HG02678 (cell line): ENCODE data around the gene JTB.
A peak's percentile ranks its signal among the peaks of the same experiment; 100 is the strongest.
"Not testable (repeated sequence)": the region's sequence is repeated elsewhere in the genome, so short reads cannot be mapped to it uniquely, and the experiment has no call there.

ENCODE experiments used
- ATAC-seq: cut with Tn5 transposase; IDR thresholded peaks from one replicate; pipeline ENCODE4 v1.9.1; 2021; ENCODE audit warnings: mild to moderate bottlenecking, moderate library complexity; ENCODE audit not compliant: unreplicated experiment

JTB gene

DNA sequence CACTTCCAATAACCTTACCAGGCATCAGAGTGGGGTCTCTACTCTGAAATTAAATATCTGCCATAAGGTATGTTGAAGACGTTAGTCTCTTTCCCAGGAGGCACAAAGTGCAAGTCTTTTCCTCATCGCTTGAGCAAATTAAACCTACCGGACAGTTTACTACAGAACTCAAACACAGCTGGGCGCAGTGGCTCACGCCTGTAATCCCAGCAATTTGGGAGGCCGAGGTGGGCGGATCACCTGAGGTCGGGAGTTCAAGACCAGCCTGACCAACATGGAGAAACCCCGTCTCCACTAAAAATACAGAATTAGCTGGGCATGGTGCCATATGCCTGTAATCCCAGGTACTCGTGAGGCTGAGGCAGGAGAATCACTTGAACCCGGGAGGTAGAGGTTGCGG is 1.6 kb upstream of the JTB start:
- not testable (repeated sequence) for ATAC-seq

DNA sequence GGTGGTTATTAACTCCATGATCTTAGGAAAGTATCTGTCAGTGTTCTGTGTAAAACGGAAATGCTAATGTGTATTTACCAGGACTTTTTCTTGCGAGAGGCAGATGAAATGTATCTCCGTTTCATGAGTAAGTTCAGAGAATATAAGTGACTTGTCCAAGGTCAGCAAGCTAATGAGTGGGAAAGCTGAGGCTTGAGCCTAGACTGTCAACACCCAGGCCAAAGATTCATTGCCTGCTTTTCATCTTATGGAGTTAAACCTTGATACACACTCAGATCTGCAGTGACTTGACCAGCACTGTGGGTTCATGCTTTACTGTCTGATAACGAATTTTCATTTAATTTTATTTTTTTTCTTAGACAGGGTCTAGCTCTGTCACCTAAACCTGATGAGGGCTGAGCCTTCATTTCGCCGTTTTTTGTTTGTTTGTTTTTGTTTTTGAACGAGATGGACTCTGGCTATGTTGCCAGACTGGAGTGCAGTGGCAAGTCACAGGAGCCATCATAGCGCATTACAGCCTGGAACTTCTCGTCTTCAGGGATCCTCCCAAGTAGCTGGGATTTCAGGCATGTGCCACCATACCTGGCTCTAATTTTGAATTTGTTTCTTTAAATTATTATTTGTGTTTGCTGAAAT is 918 bp upstream of the JTB start:
- ATAC-seq, result no peak

DNA sequence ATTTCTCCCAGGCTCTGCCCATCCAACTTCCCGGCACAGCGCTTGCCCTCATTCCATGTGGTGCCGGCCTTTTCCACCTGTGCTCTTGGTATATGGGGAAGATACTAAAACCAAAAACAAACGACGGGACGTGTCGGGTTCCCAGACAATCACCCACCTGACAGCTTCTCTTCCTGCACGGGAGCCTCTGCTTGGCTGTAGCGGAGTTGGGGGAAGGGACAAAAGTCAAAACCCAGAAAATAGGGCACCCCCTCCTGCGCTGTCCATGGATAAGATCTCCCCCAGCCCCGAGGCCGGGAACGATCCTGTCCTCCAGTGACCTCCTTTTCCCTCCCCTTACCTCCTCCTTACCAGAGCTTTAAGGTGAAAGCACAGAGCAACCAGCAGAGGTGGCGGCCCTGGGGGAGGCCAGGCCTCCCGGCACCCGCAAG is 640 bp downstream of the JTB start:
- ATAC-seq, result no peak

DNA sequence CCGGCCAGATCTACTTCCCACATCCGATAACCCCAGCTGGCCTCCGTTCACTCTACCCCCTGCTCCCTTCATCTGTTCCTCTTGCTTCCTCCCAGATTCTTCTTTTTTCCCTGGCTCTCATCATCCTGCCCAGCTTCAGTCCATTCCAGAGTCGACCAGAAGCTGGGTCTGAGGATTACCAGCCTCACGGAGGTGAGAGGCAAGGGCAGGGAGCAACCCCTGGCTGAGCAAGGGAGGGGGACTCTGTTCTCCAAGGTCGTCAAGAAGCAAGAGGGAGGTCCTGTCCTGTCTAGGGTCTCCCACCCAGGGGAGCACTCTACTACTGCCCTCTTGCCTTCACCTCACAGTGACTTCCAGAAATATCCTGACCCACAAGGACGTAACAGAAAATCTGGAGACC is 3.9 kb downstream of the JTB start:
- no peak for ATAC-seq

DNA sequence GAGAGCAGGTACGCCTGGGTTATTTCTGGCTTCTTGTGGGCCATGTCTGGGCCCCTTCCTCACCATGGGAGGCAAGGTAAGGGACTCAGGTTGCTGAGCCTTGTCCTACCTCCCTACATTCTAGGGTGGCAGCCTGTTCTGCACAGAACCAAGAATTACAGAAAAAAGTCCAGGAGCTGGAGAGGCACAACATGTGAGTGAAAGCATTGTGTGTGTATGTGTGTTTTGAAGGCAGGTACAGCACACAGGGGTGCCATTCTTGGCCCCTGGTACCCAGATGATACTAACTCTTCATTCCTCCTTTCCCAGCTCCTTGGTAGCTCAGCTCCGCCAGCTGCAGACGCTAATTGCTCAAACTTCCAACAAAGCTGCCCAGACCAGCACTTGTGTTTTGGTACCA is 4.4 kb downstream of the JTB start:
- no peak for ATAC-seq

DNA sequence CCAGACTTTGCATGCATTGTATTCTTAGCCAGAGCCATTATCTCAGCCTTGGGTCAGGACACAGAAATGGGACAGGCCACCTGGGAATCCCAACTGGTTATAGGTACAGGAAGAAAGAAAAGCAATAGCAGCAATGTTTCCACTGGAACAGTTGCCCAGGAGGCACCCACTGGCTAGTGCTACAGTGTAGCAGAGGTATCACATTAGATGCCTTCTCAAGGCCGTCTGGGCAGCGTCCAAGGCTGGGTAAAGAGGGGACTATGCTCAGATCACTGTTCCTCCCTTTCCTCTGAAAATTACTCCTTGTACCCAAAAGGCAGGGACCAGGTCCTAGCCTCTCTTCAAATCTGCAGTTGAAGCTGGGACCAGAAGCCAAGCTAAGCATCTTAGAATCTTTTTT is 7.1 kb downstream of the JTB start:
- ATAC-seq, result no peak

DNA sequence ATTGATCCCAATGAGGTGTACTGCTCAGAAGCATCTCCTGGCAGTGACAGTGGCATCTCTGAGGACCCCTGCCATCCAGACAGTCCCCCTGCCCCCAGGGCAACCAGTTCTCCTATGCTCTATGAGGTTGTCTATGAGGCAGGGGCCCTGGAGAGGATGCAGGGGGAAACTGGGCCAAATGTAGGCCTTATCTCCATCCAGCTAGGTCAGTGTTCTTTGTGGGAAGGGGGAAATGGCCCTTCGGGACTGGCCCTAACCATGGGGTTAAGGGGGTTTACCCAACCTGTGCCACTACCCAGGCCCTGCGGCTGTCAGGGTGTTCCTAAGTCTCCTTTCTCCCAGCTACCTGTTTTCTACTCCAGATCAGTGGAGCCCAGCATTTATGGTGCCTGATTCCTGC is 8.5 kb downstream of the JTB start:
- ATAC-seq, result no peak

DNA sequence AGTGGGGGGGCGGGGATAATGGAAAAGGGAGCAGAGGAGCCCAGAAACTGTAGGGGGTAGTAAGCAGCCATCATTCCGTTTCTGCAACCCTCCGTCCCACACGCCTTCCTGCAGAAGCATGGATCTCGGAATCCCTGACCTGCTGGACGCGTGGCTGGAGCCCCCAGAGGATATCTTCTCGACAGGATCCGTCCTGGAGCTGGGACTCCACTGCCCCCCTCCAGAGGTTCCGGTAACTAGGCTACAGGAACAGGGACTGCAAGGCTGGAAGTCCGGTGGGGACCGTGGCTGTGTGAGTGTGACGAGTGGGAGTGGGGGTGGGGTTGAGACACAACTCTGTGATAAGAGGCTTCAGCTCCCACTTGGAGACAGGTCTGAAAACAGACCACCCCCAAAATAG is 9.1 kb downstream of the JTB start:
- no peak for ATAC-seq

DNA sequence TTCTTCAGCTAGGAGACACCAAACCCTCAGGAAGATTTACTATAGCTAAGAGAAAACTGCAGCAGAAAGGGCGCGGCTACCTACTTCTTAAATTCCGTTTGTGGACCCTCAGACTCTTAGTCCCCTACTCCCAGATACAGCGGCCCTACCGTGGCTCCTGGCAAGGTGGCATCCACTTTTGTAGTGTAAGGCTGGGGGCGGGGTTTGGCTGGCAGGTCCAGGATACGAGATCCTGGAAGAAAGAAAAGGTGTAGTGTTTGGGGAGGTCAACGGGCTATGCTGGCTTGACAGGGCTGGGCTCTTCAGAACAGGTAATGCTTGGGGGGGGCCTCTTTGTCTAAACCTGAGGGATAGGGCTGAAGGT is 9.5 kb downstream of the JTB start:
- no peak for ATAC-seq

DNA sequence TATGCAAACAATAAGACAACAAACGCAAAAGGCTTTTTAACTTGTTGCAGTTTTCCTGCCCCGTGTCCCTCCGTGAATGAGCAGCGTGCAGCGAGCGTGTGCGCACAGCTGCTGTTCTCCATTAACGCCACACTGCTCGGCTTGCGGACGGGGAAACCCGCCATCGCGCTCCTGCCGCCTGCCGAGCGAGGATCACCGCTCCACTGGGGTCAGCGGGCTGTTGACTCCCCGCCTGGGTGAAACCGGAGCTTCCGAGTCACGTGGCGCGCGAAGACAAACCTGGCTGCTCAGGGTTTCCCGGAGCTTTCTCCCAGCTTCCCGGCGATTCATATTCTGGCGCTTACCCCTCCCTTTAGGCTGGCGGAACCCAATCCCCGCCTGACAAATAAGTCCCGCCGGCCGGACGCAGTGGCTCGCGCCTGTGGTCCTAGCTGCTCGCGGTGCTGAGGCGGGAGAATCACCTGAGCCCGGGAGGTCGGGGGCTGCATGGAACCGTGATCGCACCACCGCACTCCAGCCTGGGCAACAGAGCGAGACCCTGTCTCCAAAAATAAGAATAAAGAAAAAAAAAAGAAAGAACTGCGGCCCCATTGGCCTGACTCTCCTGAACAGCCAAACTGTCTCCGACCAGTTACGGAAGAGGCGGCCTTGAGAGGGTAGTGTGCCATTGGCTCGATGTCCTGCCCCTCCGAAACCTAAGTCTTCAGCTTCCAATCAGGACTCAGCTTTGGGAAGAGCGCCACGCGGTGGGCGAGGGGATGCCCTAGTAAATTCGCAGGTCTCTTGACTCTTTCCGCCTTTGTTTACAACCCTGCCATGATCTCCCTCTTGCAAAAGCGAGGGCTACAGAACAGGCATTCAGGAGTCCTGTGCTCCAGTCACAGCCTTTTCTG is 10.1 kb downstream of the JTB start, which contains the start of gene CREB3L4:
Gene CREB3L4, plus strand, starts transcription at position 796 of the 893 bp plus-strand sequence. CDS start 624 bp downstream, outside the sequence.
- peak; percentile 74 for ATAC-seq

DNA sequence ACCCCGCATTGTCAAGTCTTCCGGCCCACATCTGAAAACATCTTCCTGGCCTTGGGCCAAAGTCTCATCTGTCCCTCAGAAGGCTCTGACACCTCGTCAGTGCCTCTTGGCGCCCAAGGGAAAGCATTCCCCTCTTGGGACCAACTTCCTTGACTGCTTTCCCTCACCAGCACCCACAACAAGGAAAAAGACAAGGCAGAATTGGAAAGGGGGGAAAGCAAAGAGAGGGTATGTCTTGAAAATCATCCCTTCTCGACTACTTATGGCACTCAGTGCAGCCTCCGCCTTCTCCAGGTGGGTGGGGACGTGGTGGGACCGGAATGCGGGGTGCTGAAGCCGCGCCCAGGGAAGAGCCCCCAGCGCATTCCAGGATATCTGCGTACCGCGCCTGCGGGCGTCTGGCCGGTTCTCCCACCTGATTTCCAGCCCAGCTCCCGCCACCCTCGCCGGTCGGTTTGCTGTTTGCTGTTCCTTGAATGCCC is 13.6 kb downstream of the JTB start:
- no peak for ATAC-seq

DNA sequence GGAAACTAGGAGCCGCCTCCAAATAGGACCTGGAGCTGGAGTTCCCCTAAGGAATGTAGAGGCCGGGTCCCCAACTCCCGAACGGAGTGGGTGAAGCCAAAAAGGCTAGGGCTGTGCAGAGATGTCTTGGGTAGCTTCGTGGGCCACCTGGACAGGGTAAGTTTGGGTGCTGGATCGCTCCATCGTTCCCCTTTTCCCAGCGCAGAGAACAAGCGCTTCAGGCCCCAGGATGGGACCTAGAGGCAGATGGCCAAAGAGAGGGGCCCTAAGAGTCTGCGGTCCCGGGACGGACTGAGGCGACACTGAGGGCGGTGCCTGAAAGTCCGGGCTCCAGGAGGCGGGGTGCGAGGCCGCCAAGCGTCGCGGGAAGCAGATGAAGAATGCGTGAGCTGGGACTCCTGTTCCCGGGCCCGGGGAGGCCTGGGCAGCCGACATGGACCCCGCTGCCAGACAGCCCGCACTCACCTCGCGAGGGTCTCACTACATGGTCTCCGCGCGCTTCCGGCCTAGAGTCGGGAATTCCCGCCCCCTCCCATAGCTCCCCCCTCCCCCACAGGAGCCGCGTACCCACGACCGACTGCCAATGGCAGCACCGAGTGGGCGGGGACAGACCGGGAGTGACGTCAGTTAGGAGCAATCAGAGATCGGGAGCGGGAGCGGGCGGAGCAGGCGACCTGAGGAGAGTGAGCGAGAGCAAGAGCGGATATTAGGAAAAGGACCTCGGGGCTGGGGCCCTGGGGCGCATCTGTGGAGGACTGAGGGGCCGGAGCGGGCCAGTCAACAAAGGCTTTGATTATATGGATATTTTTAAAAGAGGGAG is 14.2 kb downstream of the JTB start, which contains the start of gene SLC39A1:
Gene SLC39A1, minus strand, starts transcription at position 508 of the 820 bp plus-strand sequence. CDS start 822 bp downstream, outside the sequence.
- peak; percentile 52 for ATAC-seq

DNA sequence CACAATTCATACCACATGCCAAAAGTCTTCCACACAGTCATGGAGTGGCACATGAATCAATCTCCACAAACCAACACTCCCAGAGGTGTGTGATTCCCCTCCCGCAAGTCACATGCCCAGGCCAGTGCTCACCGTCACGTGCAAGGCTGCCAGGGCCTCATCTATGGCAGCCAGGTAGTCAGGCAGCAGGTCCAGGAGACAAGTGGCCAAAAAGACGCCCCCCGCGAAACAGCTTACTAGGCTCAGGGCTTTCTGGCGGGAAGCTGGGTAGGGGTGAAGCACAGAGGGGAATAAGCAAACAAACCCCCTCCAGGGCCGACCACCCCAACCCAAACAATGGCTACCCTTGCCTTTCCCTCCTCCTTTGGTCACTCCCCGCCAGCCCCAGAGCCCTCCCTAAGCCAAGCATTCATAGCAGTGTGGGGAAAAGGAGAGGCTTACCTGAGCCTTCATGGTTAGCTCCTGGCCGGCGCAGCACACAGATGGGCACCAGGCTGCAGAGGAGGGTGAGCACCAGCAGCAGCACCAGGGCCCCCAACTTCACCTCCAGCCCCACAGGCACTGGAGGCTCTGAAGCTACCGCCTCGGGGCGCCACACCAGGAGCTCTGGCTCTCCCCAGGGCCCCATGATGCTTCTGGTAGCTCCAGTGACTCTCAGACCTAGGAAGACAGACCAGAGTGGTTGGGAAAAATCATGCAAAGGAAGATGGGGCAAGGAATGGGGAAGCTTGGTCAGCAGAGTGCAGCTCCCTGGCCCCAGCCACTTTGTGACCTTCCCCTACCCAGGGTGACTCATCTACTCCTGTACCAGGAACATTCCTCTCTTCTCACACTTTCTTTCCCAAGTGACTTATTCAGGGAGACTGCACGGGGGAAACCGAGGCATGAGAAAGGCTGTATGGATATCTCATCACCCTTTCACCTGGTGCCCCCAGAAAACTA is 15.1 kb downstream of the JTB start:
- no peak for ATAC-seq

DNA sequence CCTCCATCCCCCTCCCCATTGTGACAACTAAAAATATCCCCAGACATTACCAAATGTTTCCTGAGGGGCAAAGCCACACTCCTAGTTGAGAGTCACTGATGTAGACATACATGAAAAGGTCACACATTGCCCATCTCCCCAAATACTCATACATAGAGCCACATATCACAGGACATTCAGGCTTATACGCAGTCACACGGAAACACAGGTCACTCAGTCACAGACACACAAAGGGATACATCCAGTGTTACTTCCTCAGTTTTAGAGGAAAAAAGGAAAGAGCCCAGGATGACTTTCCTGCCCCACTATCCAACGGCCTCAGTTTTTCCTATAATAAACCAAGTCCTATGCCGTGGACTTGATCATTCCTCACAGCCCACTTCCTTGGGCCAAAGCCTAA is 16.1 kb downstream of the JTB start:
- ATAC-seq, result no peak

DNA sequence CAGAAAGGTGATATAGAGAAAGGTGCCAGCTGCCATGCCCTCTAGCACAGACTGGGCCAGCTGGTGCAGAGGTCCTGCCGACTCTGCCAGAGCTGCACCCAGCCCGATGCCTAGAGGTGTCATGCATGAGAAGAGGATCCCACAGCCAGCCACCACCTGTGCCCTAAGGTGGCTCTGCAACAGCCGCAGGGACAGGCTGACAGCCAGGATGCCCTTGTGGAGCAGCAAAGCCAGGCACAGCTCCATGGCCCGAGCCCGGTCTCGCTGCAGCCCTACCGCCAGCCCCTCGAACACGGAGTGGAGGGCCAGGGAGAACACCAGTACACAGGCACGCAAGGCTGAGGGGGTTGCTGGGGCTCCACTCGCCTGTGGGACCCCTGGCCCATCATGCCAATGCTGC is 17.3 kb downstream of the JTB start:
- no peak for ATAC-seq

DNA sequence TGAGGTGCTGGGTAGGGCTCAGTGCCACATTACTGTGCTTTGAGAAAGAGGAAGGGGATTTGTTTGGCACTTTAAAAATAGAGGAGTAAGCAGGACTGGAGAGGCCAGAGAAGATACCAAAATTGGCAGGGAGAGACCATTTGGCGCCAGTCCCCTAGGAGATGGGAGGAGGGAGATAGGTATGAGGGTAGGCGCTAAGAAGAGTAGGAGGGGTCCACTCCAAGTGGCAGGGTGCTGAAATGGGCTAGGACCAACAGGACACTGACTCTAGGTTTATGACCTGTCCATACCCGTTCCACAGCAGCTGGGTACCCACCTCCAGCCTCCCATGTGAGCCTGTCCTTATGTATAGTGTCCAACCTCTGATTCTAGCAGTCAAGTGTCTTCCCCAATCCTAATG is 18.0 kb downstream of the JTB start:
- ATAC-seq, result no peak

DNA sequence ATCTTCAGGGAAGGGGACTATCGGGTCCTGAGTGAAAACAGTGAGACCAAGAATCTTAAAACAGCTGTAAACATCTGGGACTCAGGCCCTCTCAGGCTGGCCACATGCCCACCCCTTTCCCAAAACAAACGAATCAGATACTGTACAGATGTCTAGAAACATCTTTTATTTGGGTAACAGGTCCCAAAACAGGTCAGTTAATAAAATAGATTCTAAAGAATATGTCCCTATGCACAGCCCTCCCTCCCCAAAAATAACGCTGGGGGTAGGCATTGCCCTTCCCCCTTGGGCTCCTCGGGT is 18.6 kb downstream of the JTB start:
- no peak for ATAC-seq

DNA sequence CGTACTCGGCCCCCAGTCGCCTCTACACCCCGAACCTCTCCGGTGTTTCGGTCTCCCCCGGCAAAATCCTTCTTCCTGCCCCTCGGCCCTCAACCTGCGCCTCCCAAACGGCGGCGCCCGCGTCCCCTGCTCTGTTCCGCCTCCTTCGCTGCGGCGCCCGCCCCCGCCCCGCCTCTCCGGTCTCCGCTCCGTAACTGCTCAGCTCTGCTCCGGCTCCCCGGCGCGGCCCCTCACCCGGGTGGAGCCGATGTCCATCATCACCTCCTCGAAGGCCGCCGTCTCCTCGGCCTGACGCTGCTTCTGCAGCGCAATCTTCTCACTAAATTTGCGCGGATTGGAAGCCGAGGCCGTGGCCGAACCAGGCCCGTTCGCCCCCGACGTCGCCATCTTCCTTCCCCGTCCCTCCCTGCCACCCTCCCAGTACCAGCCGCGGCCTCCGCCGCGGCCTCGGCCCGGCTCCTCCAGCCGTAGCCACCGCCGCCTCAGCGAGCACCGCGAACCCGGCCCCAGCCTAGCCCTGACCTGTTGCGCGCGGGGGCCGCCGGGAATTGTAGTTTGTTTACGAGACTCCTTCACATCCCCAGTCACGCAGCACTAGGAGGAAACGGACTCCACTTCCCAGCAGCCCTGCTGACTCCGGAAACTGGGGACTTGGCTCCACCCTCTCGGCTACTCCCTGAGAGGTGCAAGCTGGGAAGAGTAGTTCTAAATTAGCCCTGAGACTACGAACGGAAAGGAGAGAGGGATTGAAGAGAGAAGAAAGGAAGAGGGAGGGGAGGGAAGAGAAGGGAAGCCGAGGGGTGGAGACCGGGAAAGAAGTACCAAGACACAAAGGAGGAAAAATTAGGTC is 19.1 kb downstream of the JTB start, which contains the start of gene CRTC2:
Gene CRTC2, minus strand, starts transcription at position 502 of the 850 bp plus-strand sequence. Its CDS starts 115 bp downstream, at position 387.
- ATAC-seq, result peak; percentile 80

DNA sequence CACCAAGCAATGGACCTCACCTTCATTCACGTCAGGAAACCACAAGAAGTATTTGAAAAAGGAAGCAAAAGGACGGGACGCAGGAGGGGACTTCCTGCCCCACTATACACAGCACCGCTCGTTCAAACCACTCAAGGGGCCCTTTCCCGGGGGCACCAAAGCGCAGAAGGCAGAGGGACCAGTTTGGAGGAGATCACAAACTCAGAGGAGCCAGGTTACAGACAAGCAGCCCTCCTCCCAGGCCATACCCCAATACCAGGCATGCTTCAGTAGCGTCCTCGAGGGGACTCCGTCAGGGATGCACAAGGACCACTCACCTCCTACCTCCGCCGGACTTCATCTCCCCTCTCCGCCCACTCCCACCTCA is 19.7 kb downstream of the JTB start:
- ATAC-seq, result peak; percentile 12
